Measurements from ENCODE around the gene HES4. TPM values are rescaled to one million over a fixed set of nuclear protein-coding genes. Genes with fewer than 3 reads are reported as not detected.
"Not testable (repeated sequence)": the region's sequence is repeated elsewhere in the genome, so short reads cannot be mapped to it uniquely, and the experiment has no call there.

Gene HES4
- total RNA-seq, 4 donors from 2014 or later = 12.7 to 34.8 (median 31.6) TPM

- peak overlapping the region; percentile 48 for H3K4me3 ChIP-seq
- no peaks in the 10 kb centered on the region for H3K9me3 ChIP-seq
- no peak overlapping the region for H3K27ac ChIP-seq
- WGBS = no CpG with 5 or more reads among the region's 30 CpGs
- DNase-seq (ENCODE audit: low spot score in 2 of 2) = no peak
- TF ChIP-seq POLR2AphosphoS5 (IDR thresholded peaks at IDR 0.05) (no peak), CTCF (IDR thresholded peaks at IDR 0.05) (no peak), POLR2A (IDR thresholded peaks at IDR 0.05) (no peak), EP300 (IDR thresholded peaks at IDR 0.05) (no peak)
- H3K27me3 ChIP-seq = peaks cover 47% of the 10 kb centered on the region
- H3K4me1 ChIP-seq = peaks cover 46% of the 10 kb centered on the region
- H3K36me3 ChIP-seq = no peaks in the 10 kb centered on the region
These were observed 34.5 kb upstream of the HES4 start for GRCh38 chr1:1034439-1034781.

GRCh38 chr1:1033731-1034438 lies 34.0 kb upstream of the HES4 start:
- no peak overlapping the region for H3K27ac ChIP-seq
- H3K36me3 ChIP-seq = no peaks in the 10 kb centered on the region
- DNase-seq (ENCODE audit: low spot score in 2 of 2) = no peak
- no peaks in the 10 kb centered on the region for H3K9me3 ChIP-seq
- WGBS = 47% methylated on average over 59 of the region's 71 CpGs
- H3K4me1 ChIP-seq = peaks cover 41% of the 10 kb centered on the region
- peak overlapping the region; percentile 48 for H3K4me3 ChIP-seq
- TF ChIP-seq POLR2A (IDR thresholded peaks at IDR 0.05) (no peak), POLR2AphosphoS5 (IDR thresholded peaks at IDR 0.05) (no peak), EP300 (IDR thresholded peaks at IDR 0.05) (no peak), CTCF (IDR thresholded peaks at IDR 0.05) (no peak)
- H3K27me3 ChIP-seq = peaks cover 47% of the 10 kb centered on the region

- H3K4me3 ChIP-seq = peak overlapping the region; percentile 48
- no peaks in the 10 kb centered on the region for H3K36me3 ChIP-seq
- peak in 1 of 2 donors; percentile 88 for DNase-seq (ENCODE audit: low spot score in 2 of 2)
- H3K27ac ChIP-seq = no peak overlapping the region
- peaks cover 46% of the 10 kb centered on the region for H3K27me3 ChIP-seq
- TF ChIP-seq POLR2A (IDR thresholded peaks at IDR 0.05) (no peak), CTCF (IDR thresholded peaks at IDR 0.05) (peak; percentile 38 to 74), EP300 (IDR thresholded peaks at IDR 0.05) (no peak)
- no peaks in the 10 kb centered on the region for H3K9me3 ChIP-seq
- H3K4me1 ChIP-seq = peaks cover 39% of the 10 kb centered on the region
- WGBS = 5% methylated on average over 31 of the region's 73 CpGs
These were observed 33.2 kb upstream of the HES4 start for GRCh38 chr1:1033009-1033587.

DNA sequence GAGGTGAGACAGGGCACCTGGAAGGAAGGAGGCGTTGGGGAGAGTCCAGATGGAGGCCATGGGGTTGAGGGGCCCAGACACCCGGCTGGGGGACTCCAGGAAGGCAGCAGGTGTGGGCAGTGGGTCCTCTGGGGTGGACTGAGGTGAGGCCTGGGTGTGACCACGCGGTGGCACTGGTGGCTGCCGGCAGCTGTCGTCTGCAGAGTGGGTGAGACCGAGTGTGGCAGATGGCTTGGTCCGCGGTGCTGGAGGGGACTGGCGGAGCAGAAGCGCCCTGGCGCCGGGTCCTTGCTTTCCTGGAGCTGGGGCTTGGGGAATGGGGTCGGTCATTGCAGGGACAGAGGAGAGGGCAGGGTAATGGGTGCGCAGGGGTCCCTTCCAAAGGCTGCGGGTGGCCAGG lies 32.5 kb upstream of the HES4 start:
- TF ChIP-seq EP300 (IDR thresholded peaks at IDR 0.05) = no peak
- no peak for TF ChIP-seq CTCF (IDR thresholded peaks at IDR 0.05)
- no peak for TF ChIP-seq POLR2A (IDR thresholded peaks at IDR 0.05)
- no peak for TF ChIP-seq POLR2AphosphoS5 (IDR thresholded peaks at IDR 0.05)

GRCh38 chr1:1031659-1032235 lies 31.9 kb upstream of the HES4 start:
- Histone ChIP-seq H3K27ac (no peak overlapping the region), H3K4me1 (peaks cover 35% of the 10 kb centered on the region), H3K4me3 (no peak overlapping the region), H3K36me3 (no peaks in the 10 kb centered on the region), H3K9me3 (no peaks in the 10 kb centered on the region), H3K27me3 (peaks cover 38% of the 10 kb centered on the region)
- no peak for DNase-seq (ENCODE audit: low spot score in 2 of 2)
- 75% methylated on average over 11 of the region's 11 CpGs for WGBS
- TF ChIP-seq POLR2AphosphoS5 (IDR thresholded peaks at IDR 0.05) (no peak), POLR2A (IDR thresholded peaks at IDR 0.05) (no peak), CTCF (IDR thresholded peaks at IDR 0.05) (no peak), EP300 (IDR thresholded peaks at IDR 0.05) (no peak)

More for the DNA sequence above, 32.5 kb upstream of the HES4 start:
- Histone ChIP-seq H3K9me3 (no peaks in the 10 kb centered on the region), H3K27ac (no peak overlapping the region), H3K4me3 (peak overlapping the region; percentile 48), H3K36me3 (no peaks in the 10 kb centered on the region), H3K4me1 (peaks cover 38% of the 10 kb centered on the region), H3K27me3 (peaks cover 42% of the 10 kb centered on the region)
- DNase-seq (ENCODE audit: low spot score in 2 of 2) = no peak
- 42% methylated on average over 16 of the region's 16 CpGs for WGBS

- H3K4me1 ChIP-seq = peaks cover 37% of the 10 kb centered on the region
- not testable (repeated sequence) for DNase-seq (ENCODE audit: low spot score in 2 of 2); H3K9me3 ChIP-seq; H3K36me3 ChIP-seq; H3K27ac ChIP-seq; H3K4me3 ChIP-seq
- WGBS = 88% methylated on average over 5 of the region's 7 CpGs
- peaks cover 38% of the 10 kb centered on the region for H3K27me3 ChIP-seq
These were observed 31.2 kb upstream of the HES4 start for GRCh38 chr1:1030867-1031658.
